ENCODE data around the gene SCYL1. TPM values are rescaled to one million over a fixed set of nuclear protein-coding genes. Genes with fewer than 3 reads are reported as not detected.
"Not testable (repeated sequence)": the region's sequence is repeated elsewhere in the genome, so short reads cannot be mapped to it uniquely, and the experiment has no call there.

The SCYL1 gene
- total RNA-seq, 1 donor from 2014 or later, result 67.4 TPM

DNA sequence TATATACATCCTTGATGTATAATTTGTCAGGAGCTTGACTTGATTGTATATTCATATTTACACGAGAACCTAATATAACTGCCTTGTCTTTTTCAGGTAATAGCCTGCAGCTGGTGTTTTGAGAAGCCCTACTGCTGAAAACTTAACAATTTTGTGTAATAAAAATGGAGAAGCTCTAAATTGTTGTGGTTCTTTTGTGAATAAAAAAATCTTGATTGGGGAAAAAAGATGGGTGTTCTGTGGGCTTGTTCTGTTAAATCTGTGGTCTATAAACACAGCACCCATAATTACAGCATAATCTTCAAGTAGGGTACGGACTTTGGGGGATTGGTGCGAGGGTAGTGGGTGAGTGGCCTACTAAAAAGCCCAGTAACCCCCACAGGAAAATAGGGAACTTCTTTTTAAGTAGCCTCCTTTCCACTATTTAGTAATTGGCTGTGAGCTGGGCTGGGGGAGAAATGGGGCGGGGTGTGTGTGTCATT lies 18.6 kb upstream of the SCYL1 start:
- DNase-seq, result no peak

DNA sequence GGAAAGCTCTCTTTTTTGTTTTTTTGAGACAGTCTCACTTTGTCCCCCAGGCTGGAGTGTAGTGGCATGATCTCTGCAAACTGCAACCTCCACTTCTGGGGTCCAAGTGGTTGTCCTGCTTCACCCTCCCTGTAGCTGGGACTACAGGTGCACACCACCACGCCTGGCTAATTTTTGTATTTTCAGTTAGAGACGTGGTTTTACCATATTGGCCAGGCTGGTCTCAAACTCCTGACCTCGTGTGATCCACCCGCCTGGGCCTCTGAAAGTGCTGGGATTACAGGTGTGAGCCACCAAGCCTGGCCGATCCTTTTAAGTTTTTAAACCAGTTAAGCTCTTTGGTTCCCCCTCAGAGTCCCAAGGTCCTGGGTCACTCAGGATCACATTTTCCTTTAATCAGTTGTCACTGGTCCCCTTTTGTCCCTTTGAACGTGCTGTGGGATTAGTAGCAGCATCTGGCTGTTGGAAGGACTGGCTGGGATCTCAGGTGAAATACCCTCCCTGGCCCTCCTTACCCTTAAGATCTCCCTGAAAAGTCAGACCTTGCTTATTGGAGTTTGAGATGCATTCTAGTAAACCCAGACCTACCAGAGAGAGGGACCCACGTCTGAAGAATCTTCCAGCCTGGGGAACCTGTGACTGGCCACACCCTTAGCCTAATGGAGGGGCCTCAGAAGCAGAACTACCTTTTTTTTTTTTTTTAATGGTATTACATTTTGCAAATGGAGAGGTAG lies 17.9 kb upstream of the SCYL1 start:
- DNase-seq, result no peak

DNA sequence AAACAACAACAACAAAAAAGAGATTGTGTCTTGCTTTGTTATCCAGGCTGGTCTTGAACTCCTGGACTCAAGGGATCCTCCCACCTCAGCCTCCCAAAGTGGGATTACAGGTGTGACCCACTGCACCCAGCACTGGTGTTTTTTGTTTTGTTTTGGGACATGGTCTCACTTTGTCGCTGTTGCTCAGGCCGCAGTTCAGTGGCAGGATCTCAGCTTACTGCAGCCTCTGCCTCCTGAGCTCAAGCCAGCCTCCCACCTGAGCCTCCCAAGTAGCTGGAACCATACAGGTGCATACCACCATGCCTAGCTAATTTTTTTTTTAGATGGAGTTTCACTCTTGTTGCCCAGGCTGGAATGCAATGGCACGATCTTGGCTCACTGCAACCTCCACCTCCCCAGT lies 12.6 kb upstream of the SCYL1 start:
- not testable (repeated sequence) for DNase-seq

DNA sequence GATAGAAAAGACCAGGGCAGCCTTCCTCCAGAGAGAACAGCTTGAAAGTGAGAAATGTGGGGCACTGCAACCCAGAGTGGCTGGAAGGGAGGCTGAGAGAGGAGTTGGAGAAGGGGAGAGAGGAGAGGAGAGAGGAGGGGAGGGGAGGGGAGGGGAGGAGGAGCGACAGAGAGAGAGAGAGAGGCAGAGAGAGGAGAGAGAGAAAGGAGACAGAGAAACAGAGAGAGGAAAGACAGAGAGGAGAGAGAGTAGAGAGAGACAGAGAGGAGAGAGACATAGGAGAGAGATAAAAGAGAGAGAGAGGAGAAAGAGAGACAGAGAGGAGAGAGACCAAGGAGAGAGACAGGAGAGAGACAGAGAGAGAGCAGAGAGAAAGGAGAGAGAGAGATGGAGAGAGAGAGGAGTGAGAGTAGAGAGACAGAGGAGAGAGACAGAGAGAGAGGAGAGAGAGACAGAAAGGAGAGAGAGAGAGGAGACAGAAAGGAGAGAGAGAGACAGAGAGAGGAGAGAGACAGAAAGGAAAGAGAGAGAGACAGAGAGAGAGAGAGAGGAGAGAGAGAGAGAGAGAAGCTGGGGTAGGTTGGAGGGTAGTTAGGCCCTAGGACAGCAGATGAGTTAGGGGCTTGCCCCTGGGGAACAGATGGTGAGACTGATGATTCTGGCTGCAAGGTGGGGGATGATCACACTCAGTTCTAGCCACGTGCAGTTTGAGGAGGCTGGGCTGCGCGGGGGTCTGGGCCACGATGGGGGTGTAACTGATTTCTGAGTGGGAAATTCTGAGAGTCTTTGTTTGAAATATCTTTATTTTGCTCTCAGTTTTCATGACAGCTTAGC lies 8.5 kb upstream of the SCYL1 start:
- no peak for DNase-seq

DNA sequence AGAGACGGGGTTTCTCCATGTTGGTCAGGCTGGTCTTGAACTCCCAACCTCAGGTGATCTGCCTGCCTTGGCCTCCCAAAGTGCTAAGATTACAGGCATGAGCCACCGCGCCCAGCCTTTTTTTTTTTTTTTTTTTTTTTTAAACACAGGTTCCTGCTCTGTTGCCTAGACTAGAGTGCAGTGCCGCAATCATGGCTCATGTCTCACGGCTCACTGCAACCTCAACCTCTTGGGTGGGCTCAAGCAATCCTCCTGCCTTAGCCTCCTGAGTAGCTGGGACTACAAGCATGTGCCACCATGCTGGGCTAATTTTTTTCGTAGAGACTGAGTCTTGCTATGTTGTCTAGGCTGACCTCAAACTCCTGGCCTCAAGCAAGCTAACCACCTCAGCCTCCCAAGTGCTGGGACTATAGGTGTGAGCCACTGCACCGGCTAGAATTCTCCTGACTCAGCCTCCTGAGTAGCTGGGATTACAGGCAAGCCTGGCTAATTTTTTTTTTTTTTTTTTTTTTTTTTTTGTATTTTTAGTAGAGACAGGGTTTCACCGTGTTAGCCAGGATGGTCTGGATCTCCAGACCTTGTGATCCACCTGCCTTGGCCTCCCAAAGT lies 5.8 kb upstream of the SCYL1 start:
- not testable (repeated sequence) for DNase-seq

DNA sequence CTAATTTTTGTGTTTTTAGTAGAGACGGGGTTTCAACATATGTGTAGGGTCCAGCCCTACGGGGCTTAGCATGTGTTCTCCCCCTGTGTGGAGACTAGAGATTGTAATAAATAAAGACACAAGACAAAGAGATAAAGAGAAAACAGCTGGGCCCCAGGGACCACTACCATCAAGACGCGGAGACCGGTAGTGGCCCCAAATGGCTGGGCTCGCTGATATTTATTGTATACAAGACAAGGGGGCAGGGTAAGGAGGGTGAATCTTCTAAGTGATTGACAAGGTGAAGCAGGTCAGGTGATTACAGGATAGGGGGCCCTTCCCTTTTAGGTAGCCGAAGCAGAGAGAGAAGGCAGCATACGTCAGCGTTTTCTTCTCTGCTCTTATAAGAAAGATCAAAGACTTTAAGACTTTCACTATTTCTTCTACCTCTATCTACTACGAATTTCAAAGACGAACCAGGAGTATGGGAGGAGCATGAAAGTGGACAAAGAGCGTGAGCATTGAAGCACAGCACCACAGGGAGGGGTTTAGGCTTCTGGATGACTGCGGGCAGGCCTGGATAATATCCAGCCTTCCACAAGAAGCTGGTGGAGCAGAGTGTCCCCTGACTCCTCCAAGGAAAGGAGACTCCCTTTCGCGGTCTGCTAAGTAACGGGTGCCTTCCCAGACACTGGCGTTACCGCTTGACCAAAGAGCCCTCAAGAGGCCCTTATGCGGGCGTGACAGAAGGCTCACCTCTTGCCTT lies 2.9 kb upstream of the SCYL1 start:
- not testable (repeated sequence) for DNase-seq

DNA sequence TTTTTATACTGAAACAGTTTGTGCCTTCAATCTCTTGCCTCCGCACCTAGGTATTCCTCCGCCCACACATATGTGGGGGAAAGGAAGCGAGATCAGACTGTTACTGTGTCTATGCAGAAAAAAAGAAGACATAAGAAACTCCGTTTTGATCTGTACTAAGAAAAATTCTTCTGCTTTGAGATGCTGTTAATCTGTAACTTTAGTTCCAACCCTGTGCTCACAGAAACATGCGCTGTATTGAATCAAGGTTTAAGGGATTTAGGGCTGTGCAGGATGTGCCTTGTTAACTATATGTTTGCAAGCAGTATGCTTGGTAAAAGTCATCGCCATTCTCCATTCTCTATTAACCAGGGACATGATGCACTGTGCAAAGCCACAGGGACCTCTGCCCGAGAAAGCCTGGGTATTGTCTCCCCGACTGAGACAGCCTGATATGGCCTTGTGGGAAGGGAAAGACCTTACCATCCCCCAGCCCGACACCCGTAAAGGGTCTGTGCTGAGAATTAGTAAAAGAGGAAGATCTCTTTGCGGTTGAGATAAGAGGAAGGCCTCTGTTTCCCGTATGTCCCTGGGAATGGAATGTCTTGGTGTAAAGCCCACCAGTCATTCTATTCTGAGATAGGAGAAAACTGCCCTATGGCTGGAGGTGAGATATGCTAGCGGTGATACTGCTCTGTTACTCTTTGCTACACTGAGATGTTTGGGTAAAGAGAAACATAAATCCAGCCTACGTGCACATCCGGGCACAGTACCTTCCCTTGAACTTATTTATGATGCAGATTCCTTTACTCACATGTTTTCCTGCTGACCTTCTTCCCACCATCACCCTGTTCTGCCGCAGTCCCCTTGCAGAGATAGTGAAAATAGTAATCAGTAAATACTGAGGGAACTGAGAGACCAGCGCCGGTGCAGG lies 1.9 kb upstream of the SCYL1 start:
- DNase-seq, result not testable (repeated sequence)

DNA sequence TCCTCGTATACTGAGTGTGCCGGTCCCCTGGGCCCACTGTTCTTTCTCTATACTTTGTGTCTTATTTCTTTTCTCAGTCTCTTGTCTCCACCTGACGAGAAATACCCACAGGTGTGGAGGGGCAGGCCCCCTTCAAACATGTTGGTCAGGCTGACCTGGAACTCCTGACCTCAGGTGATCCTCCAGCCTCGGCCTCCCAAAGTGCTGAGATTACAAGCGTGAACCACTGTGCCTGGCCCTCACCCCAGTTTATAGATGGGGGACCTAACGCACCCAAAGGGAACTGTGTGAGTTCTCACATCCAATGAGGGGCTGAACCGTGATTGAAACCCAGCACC lies 1.3 kb upstream of the SCYL1 start:
- not testable (repeated sequence) for DNase-seq

DNA sequence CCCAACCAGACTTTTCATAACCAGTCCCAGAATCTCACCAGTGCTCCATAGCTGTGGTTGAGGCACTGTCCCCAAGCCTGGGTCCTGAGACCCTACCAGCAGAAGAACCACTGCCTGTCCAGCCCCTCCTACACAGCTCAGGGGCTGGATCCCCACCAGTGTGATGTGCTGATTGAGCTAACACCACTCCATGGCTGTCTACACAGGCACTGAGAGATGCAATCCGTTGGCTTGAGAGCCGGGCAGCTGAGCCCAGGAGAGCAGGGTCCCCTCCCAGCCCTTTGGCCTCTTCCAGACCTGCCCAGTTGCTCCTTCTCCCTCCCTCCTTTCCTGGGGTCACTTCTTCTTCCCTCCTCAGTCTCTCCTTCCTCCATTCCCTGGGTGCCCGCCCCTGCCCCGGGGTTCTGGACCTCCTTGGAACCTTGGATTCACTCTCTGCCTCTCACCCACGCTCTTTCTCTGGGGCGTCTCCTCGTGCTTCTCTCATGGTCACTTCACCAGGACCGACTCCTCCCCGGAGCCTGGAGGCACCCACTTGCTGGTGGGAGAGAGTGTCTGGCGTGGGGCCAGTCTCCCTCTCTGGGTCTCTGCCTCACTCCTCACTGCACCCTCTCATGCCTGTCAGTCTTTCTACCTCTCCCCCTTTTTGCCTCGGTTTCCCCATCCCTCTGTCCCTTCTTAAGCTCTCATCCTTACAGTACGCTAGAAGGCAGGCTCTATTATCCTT lies 706 bp upstream of the SCYL1 start:
- no peak for DNase-seq

DNA sequence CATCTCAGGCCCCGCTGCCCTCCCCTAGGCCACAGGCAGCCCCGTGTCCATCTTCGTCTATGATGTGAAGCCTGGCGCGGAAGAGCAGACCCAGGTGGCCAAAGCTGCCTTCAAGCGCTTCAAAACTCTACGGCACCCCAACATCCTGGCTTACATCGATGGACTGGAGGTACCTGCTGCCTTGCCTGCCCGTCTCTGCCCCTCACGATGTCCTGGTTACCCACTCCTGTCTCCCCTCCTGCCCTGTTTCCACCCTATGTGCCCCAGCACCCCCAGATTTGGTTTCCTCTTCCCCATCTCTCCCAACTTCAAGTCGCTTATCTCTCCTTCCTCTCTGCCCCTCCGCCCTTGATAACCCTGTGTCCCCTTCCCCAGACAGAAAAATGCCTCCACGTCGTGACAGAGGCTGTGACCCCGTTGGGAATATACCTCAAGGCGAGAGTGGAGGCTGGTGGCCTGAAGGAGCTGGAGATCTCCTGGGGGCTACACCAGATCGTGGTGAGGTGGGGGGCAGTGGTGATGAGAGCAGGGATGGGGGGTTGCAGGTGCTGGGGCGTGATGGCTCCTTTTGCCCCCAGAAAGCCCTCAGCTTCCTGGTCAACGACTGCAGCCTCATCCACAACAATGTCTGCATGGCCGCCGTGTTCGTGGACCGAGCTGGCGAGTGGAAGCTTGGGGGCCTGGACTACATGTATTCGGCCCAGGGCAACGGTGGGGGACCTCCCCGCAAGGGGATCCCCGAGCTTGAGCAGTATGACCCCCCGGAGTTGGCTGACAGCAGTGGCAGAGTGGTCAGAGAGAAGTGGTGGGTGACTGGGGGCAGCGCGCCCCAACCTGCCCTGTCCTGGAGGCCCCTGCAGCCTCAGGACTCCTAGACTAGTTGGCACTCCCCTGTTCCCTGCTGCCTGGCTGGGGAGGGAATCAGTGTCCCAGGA lies 930 bp downstream of the SCYL1 start:
- no peak for DNase-seq

DNA sequence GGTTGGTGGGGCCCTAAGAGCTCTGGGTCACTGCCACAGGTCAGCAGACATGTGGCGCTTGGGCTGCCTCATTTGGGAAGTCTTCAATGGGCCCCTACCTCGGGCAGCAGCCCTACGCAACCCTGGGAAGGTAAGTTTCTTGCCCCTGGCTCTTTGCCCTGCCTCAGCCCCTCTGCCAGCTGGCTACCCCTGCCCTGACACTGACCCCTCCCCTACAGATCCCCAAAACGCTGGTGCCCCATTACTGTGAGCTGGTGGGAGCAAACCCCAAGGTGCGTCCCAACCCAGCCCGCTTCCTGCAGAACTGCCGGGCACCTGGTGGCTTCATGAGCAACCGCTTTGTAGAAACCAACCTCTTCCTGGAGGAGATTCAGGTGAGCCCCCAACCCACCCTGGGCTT lies 1.9 kb downstream of the SCYL1 start:
- no peak for DNase-seq

DNA sequence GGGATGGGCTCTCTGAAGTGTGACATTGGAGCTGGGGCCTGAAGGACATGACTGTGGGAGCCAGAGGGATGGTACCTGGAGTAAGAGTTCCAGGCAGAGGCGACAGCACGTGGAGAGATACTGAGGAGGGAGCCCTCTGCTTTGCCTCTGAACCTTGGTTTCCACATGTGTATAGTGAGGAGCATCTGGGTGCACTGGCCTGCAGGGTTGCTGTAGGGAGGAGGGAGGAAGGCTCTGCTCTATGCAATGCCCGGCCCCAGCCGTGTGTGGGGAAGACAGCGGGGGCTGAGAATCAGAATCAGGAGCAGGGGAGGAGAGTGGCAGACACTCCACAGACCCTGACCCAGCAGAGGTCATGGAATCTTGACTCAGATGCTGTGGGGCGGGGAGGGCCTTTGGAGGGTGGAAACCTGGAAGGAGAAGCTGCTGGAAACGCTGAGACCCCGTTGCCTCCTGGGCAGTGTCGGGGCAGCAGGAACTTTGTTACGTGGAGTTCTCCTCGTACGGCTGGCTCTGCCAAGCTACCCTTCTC lies 4.0 kb downstream of the SCYL1 start:
- no peak for DNase-seq

DNA sequence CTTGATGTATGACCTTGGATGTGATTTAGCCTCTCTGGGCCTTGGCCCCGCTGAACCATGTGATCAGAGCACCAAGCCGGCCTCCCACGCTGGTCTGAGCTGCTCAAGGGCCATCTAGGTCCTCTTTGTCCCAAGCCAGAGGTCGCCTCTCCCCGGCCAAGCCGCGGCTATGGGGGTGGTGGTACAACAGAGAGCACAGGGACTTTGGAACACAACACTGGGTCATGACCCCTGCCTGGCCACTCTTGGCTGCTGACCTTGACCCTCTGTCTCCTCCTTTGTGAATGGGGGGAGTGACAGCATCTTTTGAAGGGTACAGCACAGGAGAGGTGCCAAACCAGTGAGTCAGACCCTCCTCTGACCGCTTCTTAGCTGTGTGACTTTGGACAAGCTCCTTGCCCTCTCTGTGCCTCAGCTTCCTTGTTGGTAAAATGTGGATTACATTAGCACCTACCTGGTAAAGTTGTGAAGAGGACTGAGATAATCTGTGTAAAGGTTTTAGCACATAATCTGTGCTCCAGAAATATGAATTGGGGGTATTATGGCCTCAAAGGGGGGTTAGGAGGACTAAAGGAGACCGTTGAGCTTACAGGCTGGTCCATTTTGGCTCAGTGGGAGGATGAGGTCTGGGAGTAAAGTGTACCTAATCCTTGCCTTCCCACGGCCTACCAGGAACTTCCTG lies 4.7 kb downstream of the SCYL1 start:
- no peak for DNase-seq

DNA sequence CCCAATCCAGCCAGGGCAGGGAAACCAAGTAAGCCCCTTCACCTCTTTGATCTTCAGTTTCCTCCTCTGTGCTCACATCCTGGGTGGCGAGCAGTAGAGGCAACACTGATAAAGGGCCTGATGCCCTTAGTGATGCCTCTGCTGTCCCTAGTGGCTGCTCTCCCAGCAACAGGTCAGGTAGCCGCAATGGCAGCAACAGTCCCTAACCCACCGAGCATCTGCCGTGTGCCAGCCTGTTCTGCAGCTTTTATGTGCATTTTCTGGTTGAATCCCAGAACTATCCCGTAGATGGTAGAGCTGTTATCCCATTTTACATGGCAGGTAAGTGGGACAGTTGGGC lies 5.2 kb downstream of the SCYL1 start:
- no peak for DNase-seq

DNA sequence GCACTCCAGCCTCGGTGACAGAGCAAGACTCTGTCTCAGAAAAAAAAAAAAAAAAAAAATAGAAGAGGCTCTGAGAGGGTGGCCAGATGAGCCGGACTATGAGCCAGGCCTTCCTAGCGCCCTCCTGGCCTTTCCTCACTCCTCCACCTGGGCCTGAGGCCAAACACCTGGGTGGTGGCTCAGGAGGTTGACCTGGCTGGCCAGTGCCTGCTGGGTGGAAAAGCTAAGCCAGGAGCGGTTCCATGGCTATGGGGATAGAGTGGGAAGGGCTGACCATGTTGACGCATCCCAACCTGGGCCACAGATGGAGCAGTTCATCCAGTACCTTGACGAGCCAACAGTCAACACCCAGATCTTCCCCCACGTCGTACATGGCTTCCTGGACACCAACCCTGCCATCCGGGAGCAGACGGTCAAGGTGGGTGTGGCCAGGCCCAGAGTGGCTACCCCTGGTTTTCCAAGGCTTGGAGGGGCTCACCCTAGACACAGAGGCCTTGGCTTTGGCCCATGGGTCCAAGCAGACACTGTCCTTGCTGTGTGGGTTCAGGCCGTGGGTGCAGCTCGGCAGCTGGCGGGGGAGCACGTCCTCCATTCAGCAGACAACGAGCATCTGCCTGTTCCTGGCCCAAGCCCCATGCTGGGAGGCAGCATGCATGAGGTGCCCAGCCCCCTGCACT lies 7.6 kb downstream of the SCYL1 start:
- no peak for DNase-seq

DNA sequence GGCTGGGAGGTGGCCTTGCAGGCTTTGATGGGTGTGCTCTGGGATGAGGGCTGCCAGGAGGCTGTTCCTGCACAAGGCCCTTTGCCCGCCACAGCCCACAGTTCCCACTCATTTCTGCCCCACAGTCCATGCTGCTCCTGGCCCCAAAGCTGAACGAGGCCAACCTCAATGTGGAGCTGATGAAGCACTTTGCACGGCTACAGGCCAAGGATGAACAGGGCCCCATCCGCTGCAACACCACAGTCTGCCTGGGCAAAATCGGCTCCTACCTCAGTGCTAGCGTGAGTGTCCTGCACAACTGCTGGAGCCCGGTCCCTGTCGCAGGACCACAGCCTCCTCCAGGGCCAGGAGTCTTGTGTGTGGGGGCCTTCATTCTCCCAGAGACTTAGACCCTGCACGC lies 10.2 kb downstream of the SCYL1 start:
- no peak for DNase-seq

DNA sequence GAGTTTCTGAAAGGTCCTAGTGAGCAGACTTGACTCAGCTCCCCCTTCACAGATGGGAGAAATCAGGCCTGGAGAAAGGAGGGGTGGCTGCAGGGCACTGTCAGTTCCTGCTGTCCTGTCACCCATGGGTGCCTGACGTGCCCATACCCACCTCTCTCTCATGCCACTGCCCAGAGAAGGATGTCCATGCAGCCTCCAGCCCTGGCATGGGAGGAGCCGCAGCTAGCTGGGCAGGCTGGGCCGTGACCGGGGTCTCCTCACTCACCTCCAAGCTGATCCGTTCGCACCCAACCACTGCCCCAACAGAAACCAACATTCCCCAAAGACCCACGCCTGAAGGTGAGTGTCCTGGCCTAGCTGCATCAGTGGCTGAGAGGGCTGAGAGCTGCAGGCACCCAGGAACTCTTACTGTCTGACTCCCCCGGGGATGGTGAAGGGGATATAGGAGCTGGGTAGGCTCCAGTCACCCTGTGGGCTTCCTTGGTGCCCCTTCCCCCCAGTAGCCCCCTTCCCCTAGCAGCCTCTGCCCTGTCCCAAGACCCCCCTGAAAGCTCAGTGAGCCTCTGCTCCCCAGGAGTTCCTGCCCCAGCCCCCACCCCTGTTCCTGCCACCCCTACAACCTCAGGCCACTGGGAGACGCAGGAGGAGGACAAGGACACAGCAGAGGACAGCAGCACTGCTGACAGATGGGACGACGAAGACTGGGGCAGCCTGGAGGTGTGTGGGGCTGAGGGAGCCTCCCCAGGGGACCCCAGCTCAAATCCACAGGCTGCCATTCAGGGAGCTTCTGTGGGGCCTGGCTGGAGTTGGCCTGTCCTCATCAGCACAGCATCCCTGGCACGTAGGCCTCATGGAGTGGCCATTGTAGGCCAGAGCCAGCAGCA lies 11.8 kb downstream of the SCYL1 start:
- DNase-seq, result no peak

DNA sequence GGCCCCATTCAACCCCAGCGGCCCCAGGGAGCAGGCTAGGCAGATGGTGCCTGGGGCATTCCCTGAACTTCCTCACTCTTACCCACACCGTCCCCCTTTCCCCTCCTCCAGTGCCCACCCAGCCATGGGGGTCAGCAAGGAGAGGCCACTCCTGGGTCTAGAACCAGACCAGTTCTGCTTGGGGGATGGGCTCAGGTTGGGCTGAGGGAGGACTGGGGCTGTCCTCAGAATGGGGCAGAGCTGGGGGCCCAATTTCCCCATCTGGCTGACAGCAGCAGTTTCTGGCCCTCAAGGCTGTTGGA lies 12.4 kb downstream of the SCYL1 start:
- DNase-seq, result no peak
